Ovary (tissue), 3 donors: Measurements from ENCODE around the gene CCDC86.

Experiments used
- EP300 ChIP-seq: sonication (generic); formaldehyde crosslinking; IDR thresholded peaks from one replicate; pipeline ENCODE4 v1.6.1; 2017; ENCODE audit warnings: antibody characterized with exemption
- POLR2A ChIP-seq: fragments of 450-650 bp; IDR thresholded peaks from one replicate; pipeline ENCODE4 v1.6.1; 2017; ENCODE audit warnings: antibody characterized with exemption, mild to moderate bottlenecking, moderate library complexity
- TF ChIP-seq, protein P1 (sequence below), 3 donors: fragments of 450-650 bp in 2 of 3; fragments of 200-600 bp in 1 of 3; IDR thresholded peaks; one replicate each; pipeline versions ENCODE4 v1.5.1 to v1.8.0; 2016 to 2022; ENCODE audit warnings: antibody characterized with exemption in 3 of 3, mild to moderate bottlenecking in 1 of 3
- donor health status: DM: no; HTN: no; CAD: no.

DNA sequence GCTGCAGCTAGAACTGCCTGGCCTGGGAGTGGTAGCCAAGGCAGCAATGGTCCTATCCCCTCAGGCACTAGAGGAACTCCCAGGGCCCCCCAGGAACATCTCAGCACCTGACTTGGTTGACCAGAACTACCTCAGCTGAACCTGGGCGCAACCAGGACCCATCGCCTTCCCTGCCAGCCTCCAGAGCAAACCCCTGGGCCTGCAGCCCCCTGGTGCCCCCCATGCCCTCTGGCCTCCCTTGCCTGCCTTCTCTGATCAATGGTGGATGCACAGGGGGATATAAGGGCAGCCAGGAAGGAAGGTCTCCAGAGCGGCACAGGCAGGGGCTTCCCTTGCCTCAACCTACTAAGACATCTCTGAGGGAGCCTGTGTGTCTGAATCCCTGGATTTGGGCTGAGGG, 43.3 kb upstream of the CCDC86 start:
- TF ChIP-seq, protein P1, sequence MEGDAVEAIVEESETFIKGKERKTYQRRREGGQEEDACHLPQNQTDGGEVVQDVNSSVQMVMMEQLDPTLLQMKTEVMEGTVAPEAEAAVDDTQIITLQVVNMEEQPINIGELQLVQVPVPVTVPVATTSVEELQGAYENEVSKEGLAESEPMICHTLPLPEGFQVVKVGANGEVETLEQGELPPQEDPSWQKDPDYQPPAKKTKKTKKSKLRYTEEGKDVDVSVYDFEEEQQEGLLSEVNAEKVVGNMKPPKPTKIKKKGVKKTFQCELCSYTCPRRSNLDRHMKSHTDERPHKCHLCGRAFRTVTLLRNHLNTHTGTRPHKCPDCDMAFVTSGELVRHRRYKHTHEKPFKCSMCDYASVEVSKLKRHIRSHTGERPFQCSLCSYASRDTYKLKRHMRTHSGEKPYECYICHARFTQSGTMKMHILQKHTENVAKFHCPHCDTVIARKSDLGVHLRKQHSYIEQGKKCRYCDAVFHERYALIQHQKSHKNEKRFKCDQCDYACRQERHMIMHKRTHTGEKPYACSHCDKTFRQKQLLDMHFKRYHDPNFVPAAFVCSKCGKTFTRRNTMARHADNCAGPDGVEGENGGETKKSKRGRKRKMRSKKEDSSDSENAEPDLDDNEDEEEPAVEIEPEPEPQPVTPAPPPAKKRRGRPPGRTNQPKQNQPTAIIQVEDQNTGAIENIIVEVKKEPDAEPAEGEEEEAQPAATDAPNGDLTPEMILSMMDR (IDR thresholded peaks at IDR 0.05), result no peak
- no peak for TF ChIP-seq POLR2A
- TF ChIP-seq EP300, result no peak
